ENCODE results near the gene HIVEP2. TPM values are rescaled to one million over a fixed set of nuclear protein-coding genes. Genes with fewer than 3 reads are reported as not detected.

Gene HIVEP2
- total and polyA plus RNA-seq, 2 donors (not counting 1 experiment from before 2014, with no cell fraction given), result 5.8 to 31.9 TPM

DNA sequence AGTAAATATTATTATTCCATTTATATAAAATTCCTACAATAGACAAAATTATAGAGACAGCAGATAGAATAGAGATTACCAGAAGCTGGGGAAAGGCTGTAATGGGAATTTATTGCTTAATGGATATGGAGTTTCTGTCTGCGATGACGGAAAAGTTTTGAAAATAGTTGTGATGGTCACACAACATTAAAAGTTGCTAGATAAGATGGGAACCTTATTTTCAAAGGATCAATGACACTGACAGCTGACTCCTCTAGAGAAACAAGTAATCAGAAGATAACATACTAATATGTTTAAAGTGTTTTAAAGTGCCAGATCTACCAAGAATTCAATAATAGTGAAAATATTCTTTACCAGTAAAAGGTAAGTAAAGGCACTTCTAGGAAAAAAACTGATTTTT is 236.3 kb downstream of the HIVEP2 start:
- peaks cover 12% of the 10 kb centered on the region for H3K4me1 Mint-ChIP-seq
- Histone ChIP-seq H3K36me3 (replicated peaks in 1 of 2; ENCODE audit: control extremely low read depth in 1 of 2, control insufficient read depth in 1 of 2, extremely low read depth in 1 of 2, insufficient read depth in 2 of 2, low read length in 1 of 2) (no peaks in the 10 kb centered on the region), H4K20me1 (ENCODE audit: control insufficient read depth, insufficient read depth, low read length, poor library complexity, severe bottlenecking) (no peaks in the 10 kb centered on the region), H3K4me1 (ENCODE audit: control insufficient read depth in 2 of 2, insufficient read depth in 2 of 2, low read length in 2 of 2) (peaks cover 8 to 13% of the 10 kb centered on the region in 2 donors), H3K79me2 (ENCODE audit: control insufficient read depth, insufficient read depth, low read length) (no peaks in the 10 kb centered on the region), H3K27me3 (replicated peaks in 1 of 4; ENCODE audit: control extremely low read depth in 1 of 4, control insufficient read depth in 3 of 4, insufficient read depth in 4 of 4, low read length in 3 of 4) (no peaks in the 10 kb centered on the region), H3K4me2 (replicated peaks; ENCODE audit: low read depth, low read length, poor library complexity, severe bottlenecking) (no peak overlapping the region), H3K9me3 (ENCODE audit: control extremely low read depth in 1 of 3, control insufficient read depth in 2 of 3, insufficient read depth in 1 of 3, low read length in 2 of 3) (no peaks in the 10 kb centered on the region), H3K27ac (ENCODE audit: low read length in 2 of 2) (no peak overlapping the region), H3K9ac (ENCODE audit: low read length) (no peak overlapping the region), H2AFZ (ENCODE audit: insufficient read depth, low read depth, low read length, poor library complexity, severe bottlenecking) (no peak overlapping the region), H3K4me3 (ENCODE audit: control extremely low read depth in 1 of 5, extremely low read depth in 1 of 5, insufficient read depth in 1 of 5, low read depth in 2 of 5, low read length in 4 of 5) (no peak overlapping the region)
- no CpG with 5 or more reads among the region's 2 CpGs for WGBS (ENCODE audit: insufficient coverage)
- H3K4me3 Mint-ChIP-seq, result no peak overlapping the region
- H3K27ac Mint-ChIP-seq, result no peak overlapping the region
- H3K9me3 Mint-ChIP-seq (ENCODE audit: insufficient read depth), result peaks cover 6% of the 10 kb centered on the region
- no peak for ATAC-seq (ENCODE audit: low read depth)
- no peak for TF ChIP-seq EZH2 (IDR thresholded peaks at IDR 0.05; ENCODE audit: borderline replicate concordance, insufficient read depth, low read depth, low read length, poor library complexity, severe bottlenecking)
- TF ChIP-seq, protein P1, sequence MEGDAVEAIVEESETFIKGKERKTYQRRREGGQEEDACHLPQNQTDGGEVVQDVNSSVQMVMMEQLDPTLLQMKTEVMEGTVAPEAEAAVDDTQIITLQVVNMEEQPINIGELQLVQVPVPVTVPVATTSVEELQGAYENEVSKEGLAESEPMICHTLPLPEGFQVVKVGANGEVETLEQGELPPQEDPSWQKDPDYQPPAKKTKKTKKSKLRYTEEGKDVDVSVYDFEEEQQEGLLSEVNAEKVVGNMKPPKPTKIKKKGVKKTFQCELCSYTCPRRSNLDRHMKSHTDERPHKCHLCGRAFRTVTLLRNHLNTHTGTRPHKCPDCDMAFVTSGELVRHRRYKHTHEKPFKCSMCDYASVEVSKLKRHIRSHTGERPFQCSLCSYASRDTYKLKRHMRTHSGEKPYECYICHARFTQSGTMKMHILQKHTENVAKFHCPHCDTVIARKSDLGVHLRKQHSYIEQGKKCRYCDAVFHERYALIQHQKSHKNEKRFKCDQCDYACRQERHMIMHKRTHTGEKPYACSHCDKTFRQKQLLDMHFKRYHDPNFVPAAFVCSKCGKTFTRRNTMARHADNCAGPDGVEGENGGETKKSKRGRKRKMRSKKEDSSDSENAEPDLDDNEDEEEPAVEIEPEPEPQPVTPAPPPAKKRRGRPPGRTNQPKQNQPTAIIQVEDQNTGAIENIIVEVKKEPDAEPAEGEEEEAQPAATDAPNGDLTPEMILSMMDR (IDR thresholded peaks at IDR 0.05), result no peak
- intact Hi-C loops (cut with micrococcal nuclease), result loop anchor here (10.0 kb wide), 1 partner anchor 86 kb away; no protein-coding TSS in a partner anchor
- no peak for DNase-seq
- POLR2A ChIA-PET, result no interaction called here
- H3K27me3 Mint-ChIP-seq, result no peaks in the 10 kb centered on the region
- CTCF ChIA-PET, result interaction anchor here (0.7 kb wide), 1 partner anchor 1256 kb away, joined by 5 read pairs; no protein-coding TSS in a partner anchor

DNA sequence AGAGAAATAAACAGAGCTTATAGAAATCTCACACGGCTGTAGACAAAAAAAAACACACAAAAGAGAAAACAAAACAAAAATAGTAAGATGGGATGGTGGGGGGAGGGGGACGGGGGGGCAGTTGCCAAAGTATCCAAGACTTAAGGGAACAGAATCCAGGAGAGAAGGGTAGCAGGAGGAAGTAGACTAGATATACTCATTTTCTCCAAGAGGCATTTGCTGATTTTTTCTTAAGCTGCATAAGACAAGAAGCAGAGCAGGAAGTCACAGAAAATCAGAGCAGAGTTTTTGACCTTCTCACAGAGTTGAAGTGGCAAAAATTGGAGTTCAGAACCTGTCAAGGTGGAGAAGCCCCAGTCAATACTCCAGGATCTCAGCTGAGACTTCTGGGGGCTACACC is 237.7 kb downstream of the HIVEP2 start:
- no peak for TF ChIP-seq EZH2 (IDR thresholded peaks at IDR 0.05; ENCODE audit: borderline replicate concordance, insufficient read depth, low read depth, low read length, poor library complexity, severe bottlenecking)
- TF ChIP-seq, protein P1 (IDR thresholded peaks at IDR 0.05), result no peak
- H3K4me3 ChIP-seq (ENCODE audit: control extremely low read depth in 1 of 5, extremely low read depth in 1 of 5, insufficient read depth in 1 of 5, low read depth in 2 of 5, low read length in 4 of 5), result no peak overlapping the region
- CTCF ChIA-PET, result interaction anchor here (0.6 to 0.8 kb wide), 2 partner anchors 9 to 14 kb away, joined by 3 to 4 read pairs; no protein-coding TSS in a partner anchor
- no peaks in the 10 kb centered on the region for H3K27me3 ChIP-seq (replicated peaks in 1 of 4; ENCODE audit: control extremely low read depth in 1 of 4, control insufficient read depth in 3 of 4, insufficient read depth in 4 of 4, low read length in 3 of 4)
- no peak overlapping the region for H3K4me2 ChIP-seq (replicated peaks; ENCODE audit: low read depth, low read length, poor library complexity, severe bottlenecking)
- no peak overlapping the region for H3K27ac Mint-ChIP-seq
- H3K27ac ChIP-seq (ENCODE audit: low read length in 2 of 2), result no peak overlapping the region
- peaks cover 6% of the 10 kb centered on the region for H3K9me3 Mint-ChIP-seq (ENCODE audit: insufficient read depth)
- no peak overlapping the region for H3K9ac ChIP-seq (ENCODE audit: low read length)
- peaks cover 22% of the 10 kb centered on the region for H3K4me1 Mint-ChIP-seq
- no peaks in the 10 kb centered on the region for H4K20me1 ChIP-seq (ENCODE audit: control insufficient read depth, insufficient read depth, low read length, poor library complexity, severe bottlenecking)
- DNase-seq (no peak), ATAC-seq (ENCODE audit: low read depth) (no peak)
- H2AFZ ChIP-seq (ENCODE audit: insufficient read depth, low read depth, low read length, poor library complexity, severe bottlenecking), result no peak overlapping the region
- H3K4me3 Mint-ChIP-seq, result no peak overlapping the region
- no peaks in the 10 kb centered on the region for H3K36me3 ChIP-seq (replicated peaks in 1 of 2; ENCODE audit: control extremely low read depth in 1 of 2, control insufficient read depth in 1 of 2, extremely low read depth in 1 of 2, insufficient read depth in 2 of 2, low read length in 1 of 2)
- H3K79me2 ChIP-seq (ENCODE audit: control insufficient read depth, insufficient read depth, low read length), result no peaks in the 10 kb centered on the region
- intact Hi-C loops (cut with micrococcal nuclease), result loop anchor here (10.0 kb wide), 1 partner anchor 88 kb away; no protein-coding TSS in a partner anchor
- H3K9me3 ChIP-seq (ENCODE audit: control extremely low read depth in 1 of 3, control insufficient read depth in 2 of 3, insufficient read depth in 1 of 3, low read length in 2 of 3), result peaks cover 0 to 3% (median 0%) of the 10 kb centered on the region in 3 donors
- H3K4me1 ChIP-seq (ENCODE audit: control insufficient read depth in 2 of 2, insufficient read depth in 2 of 2, low read length in 2 of 2), result peaks cover 15 to 21% of the 10 kb centered on the region in 2 donors
- H3K27me3 Mint-ChIP-seq, result no peaks in the 10 kb centered on the region
- POLR2A ChIA-PET, result no interaction called here
- WGBS (ENCODE audit: insufficient coverage), result no CpG with 5 or more reads among the region's 2 CpGs
